PC-3 (cell line): ENCODE data around the gene UNK. TPM values are rescaled to one million over a fixed set of nuclear protein-coding genes. Genes with fewer than 3 reads are reported as not detected.
"Not testable (repeated sequence)": the region's sequence is repeated elsewhere in the genome, so short reads cannot be mapped to it uniquely, and the experiment has no call there.

Experiments
- ATAC-seq: fragments of 200-7000 bp; cut with Tn5 transposase; 2 replicates; pipeline ENCODE4 v1.9.1; 2020; ENCODE audit warnings: mild to moderate bottlenecking, moderate library complexity
- BruUV-seq: library from RNA; stranded (reverse); fragments of 400-500 nt; replicated peaks from 2 replicates; lab custom pipeline; 2021; lab: Mats Ljungman, UMichigan
- CTCF ChIA-PET: fragments of 300-600 bp; sonication (Branson Sonifier 250); formaldehyde crosslinking; loops from one replicate; lab custom pipeline; 2022; ENCODE audit warnings: antibody characterized with exemption; lab: Charles Lee
- POLR2A ChIA-PET: fragments of 300-600 bp; sonication (Branson Sonifier 250); formaldehyde crosslinking; loops from one replicate; lab custom pipeline; 2022; ENCODE audit warnings: antibody characterized with exemption; ENCODE audit not compliant: unreplicated experiment; lab: Charles Lee
- DNase-seq: peaks from one replicate; pipeline ENCODE4 v3.0.0-alpha.2; 2015
- H2AFZ ChIP-seq: fragments of 300-600 bp; sonication (generic); 2 replicates; pipeline ENCODE4 v1.6.0; 2016; ENCODE audit warnings: antibody characterized with exemption, low read length
- H3F3A ChIP-seq: fragments of 300-600 bp; sonication (generic); one replicate; pipeline ENCODE4 v1.6.0; 2017; ENCODE audit warnings: antibody characterized with exemption, low read length, control low read depth, mild to moderate bottlenecking; ENCODE audit not compliant: unreplicated experiment
- H3K27ac ChIP-seq: fragments of 300-600 bp; sonication (generic); 2 replicates; pipeline ENCODE4 v1.5.1; 2016; ENCODE audit warnings: mild to moderate bottlenecking, low read length
- H3K27me3 ChIP-seq: fragments of 300-600 bp; sonication (generic); 2 replicates; pipeline ENCODE4 v1.6.1; 2016; ENCODE audit warnings: low read length, mixed read lengths
- H3K36me3 ChIP-seq: fragments of 300-600 bp; sonication (generic); 2 replicates; pipeline ENCODE4 v1.6.1; 2016; ENCODE audit warnings: low read depth, mixed run types, low read length, mixed read lengths
- H3K4me1 ChIP-seq: fragments of 300-600 bp; sonication (generic); 2 replicates; pipeline ENCODE4 v1.5.1; 2016; ENCODE audit warnings: low read length; ENCODE audit not compliant: insufficient read depth
- H3K4me2 ChIP-seq: fragments of 300-600 bp; sonication (generic); 2 replicates; pipeline ENCODE4 v1.6.0; 2016; ENCODE audit warnings: low read length
- H3K4me3 ChIP-seq: fragments of 300-600 bp; sonication (generic); 2 replicates; pipeline ENCODE4 v1.5.1; 2016; ENCODE audit warnings: mild to moderate bottlenecking, low read length, mixed read lengths
- H3K79me2 ChIP-seq: fragments of 300-600 bp; sonication (generic); 2 replicates; pipeline ENCODE4 v1.6.1; 2017; ENCODE audit warnings: low read length, mixed read lengths
- H3K9ac ChIP-seq: fragments of 300-600 bp; sonication (generic); 2 replicates; pipeline ENCODE4 v1.6.0; 2016; ENCODE audit warnings: mild to moderate bottlenecking, low read length
- H3K9me2 ChIP-seq: fragments of 300-600 bp; sonication (generic); replicated peaks from 2 replicates; pipeline ENCODE4 v1.6.1; 2016; ENCODE audit warnings: mixed run types, low read length, mixed read lengths
- H3K9me3 ChIP-seq: fragments of 300-600 bp; sonication (generic); 2 replicates; pipeline ENCODE4 v1.6.1; 2016; ENCODE audit warnings: low read length, mixed read lengths
- H4K20me1 ChIP-seq: fragments of 300-600 bp; sonication (generic); 2 replicates; pipeline ENCODE4 v1.6.1; 2016; ENCODE audit warnings: low read length, mixed read lengths
- EZH2 ChIP-seq: fragments of 300-600 bp; sonication (generic); IDR thresholded peaks from one replicate; pipeline ENCODE4 v1.6.1; 2017; ENCODE audit warnings: antibody characterized with exemption, mild to moderate bottlenecking, low read length; ENCODE audit not compliant: unreplicated experiment
- EZH2phosphoT487 ChIP-seq: fragments of 300-600 bp; sonication (generic); IDR thresholded peaks from 2 replicates; pipeline ENCODE4 v1.6.1; 2018; ENCODE audit warnings: mild to moderate bottlenecking, antibody characterized with exemption, low read length, borderline replicate concordance
- intact Hi-C: fragments of 100-400 bp; cut with micrococcal nuclease; formaldehyde crosslinking; loops from 2 replicates; pipeline ENCODE4 v1.9.0; 2023
- total RNA-seq: library from RNA; depleted of rRNA; stranded (reverse); fragments of >200 nt; gene quantifications from 2 replicates; pipeline ENCODE4 v1.2.3, GENCODE V29; 2014
- TF ChIP-seq, protein P1 (sequence below): fragments of 300-600 bp; sonication (generic); conservative IDR thresholded peaks from 2 replicates; pipeline ENCODE4 v1.5.1; 2017; ENCODE audit warnings: antibody characterized with exemption, low read depth, mild to moderate bottlenecking, low read length

UNK gene
- total RNA-seq, 1 experiment from 2014 or later = 21.8 TPM

DNA sequence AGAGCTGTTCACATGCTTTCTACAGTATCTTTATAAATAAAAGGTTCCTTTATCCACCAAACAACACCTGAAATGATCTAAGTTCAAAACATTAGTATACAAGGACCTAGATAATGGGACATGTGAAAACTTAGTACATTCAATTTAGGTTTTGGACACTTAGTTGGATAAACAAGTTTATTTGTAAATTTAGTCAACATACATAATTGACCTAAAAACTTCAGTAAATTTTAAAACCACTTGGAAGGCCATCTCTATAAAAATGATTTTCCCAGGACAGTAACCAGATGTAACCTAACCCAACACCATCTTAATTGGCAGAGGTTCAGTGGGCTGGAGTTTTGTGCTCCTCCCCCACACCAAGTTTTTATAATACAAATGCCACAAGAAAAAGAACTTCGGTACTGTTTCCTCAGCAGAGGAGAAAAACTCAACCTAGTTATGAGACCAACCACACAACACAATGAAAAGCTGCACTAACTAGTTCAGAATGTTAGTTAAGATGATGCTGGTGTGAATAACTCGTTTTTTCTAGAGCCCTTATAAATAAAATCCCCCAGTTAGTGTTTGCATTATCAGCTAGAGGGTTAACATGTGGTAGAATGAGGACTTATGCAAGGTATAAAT, 7.2 kb upstream of the UNK start:
- Histone ChIP-seq H3K27me3 (no peaks in the 10 kb centered on the region), H3K36me3 (peaks cover 30% of the 10 kb centered on the region), H3K79me2 (peaks cover 31% of the 10 kb centered on the region), H2AFZ (no peak overlapping the region), H3K9me3 (no peaks in the 10 kb centered on the region), H3K9ac (peak overlapping the region; percentile 92; the same call in 1 of the 2 replicates), H3K4me3 (peak overlapping the region; percentile 81), H3K9me2 (no peaks in the 10 kb centered on the region), H3F3A (peaks cover 16% of the 10 kb centered on the region), H3K4me1 (peaks cover 28% of the 10 kb centered on the region), H4K20me1 (peaks cover 31% of the 10 kb centered on the region), H3K4me2 (peak overlapping the region; percentile 92), H3K27ac (no peak overlapping the region)
- ChIA-PET CTCF (no interaction called here), POLR2A (interaction anchor here (0.6 kb wide), 1 partner anchor 208 kb away, joined by 4 read pairs; no protein-coding TSS in a partner anchor)
- ATAC-seq = no peak
- intact Hi-C loops = no loop called here
- no peak for DNase-seq
- BruUV-seq = no TSS peak
- TF ChIP-seq, protein P1, sequence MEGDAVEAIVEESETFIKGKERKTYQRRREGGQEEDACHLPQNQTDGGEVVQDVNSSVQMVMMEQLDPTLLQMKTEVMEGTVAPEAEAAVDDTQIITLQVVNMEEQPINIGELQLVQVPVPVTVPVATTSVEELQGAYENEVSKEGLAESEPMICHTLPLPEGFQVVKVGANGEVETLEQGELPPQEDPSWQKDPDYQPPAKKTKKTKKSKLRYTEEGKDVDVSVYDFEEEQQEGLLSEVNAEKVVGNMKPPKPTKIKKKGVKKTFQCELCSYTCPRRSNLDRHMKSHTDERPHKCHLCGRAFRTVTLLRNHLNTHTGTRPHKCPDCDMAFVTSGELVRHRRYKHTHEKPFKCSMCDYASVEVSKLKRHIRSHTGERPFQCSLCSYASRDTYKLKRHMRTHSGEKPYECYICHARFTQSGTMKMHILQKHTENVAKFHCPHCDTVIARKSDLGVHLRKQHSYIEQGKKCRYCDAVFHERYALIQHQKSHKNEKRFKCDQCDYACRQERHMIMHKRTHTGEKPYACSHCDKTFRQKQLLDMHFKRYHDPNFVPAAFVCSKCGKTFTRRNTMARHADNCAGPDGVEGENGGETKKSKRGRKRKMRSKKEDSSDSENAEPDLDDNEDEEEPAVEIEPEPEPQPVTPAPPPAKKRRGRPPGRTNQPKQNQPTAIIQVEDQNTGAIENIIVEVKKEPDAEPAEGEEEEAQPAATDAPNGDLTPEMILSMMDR = no peak
- TF ChIP-seq EZH2phosphoT487 = no peak
- TF ChIP-seq EZH2 = no peak

GRCh38 chr17:75778066-75778860, 6.3 kb upstream of the UNK start:
- H3K9me2 ChIP-seq, intact Hi-C loops, H3K9me3 ChIP-seq, DNase-seq, ATAC-seq, BruUV-seq, H3K27me3 ChIP-seq, H2AFZ ChIP-seq, H3K27ac ChIP-seq, CTCF ChIA-PET: not testable (repeated sequence)
- peaks cover 36% of the 10 kb centered on the region for H3K4me1 ChIP-seq
- H3K4me2 ChIP-seq = peak overlapping the region; percentile 92
- H3K4me3 ChIP-seq = peak overlapping the region; percentile 81
- peak overlapping the region; percentile 92 for H3K9ac ChIP-seq
- H3F3A ChIP-seq = peaks cover 22% of the 10 kb centered on the region
- peaks cover 30% of the 10 kb centered on the region for H3K36me3 ChIP-seq
- H4K20me1 ChIP-seq = peaks cover 31% of the 10 kb centered on the region
- POLR2A ChIA-PET = interaction anchor here (0.6 kb wide), 2 partner anchors 65 to 208 kb away, joined by 4 to 8 read pairs; no protein-coding TSS in a partner anchor
- H3K79me2 ChIP-seq = peaks cover 31% of the 10 kb centered on the region

DNA sequence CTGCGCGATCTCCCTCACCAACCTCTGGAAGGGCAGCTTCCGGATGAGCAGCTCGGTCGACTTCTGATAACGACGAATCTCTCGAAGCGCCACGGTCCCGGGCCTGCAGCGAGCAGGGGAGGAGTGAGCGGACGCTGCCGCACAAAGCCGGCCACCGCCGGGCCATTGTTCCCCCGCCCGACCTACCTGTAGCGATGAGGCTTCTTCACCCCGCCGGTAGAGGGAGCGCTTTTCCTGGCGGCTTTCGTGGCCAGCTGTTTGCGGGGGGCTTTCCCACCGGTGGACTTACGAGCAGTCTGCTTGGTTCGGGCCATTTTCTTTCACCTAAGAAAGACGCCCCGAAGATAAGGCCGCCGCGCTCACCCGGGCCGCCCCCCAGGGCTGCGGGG, 5.8 kb upstream of the UNK start:
- H3K27ac ChIP-seq = peak overlapping the region; percentile 88
- H3K9me2 ChIP-seq = no peaks in the 10 kb centered on the region
- no peak overlapping the region for H2AFZ ChIP-seq
- no peaks in the 10 kb centered on the region for H3K27me3 ChIP-seq
- H3F3A ChIP-seq = peaks cover 27% of the 10 kb centered on the region
- H3K36me3 ChIP-seq = peaks cover 30% of the 10 kb centered on the region
- POLR2A ChIA-PET = interaction anchor here (0.6 kb wide), 1 partner anchor 65 kb away, joined by 8 read pairs; no protein-coding TSS in a partner anchor
- H3K4me2 ChIP-seq = peak overlapping the region; percentile 92
- H3K9ac ChIP-seq = peak overlapping the region; percentile 92
- peaks cover 31% of the 10 kb centered on the region for H3K79me2 ChIP-seq
- intact Hi-C loops = no loop called here
- peaks cover 41% of the 10 kb centered on the region for H3K4me1 ChIP-seq
- peaks cover 31% of the 10 kb centered on the region for H4K20me1 ChIP-seq
- DNase-seq (no peak), ATAC-seq (no peak)
- TSS peak; percentile 40 for BruUV-seq
- H3K4me3 ChIP-seq = peak overlapping the region; percentile 81
- no peaks in the 10 kb centered on the region for H3K9me3 ChIP-seq
- TF ChIP-seq, protein P1 = peak; percentile 69
- no peak for TF ChIP-seq EZH2phosphoT487
- TF ChIP-seq EZH2 = no peak
- CTCF ChIA-PET = no interaction called here
